NCI-H1417 treated with DMSO at 0.1 percent for 48 hours (cell line): ENCODE data around the gene PABPN1L.

Source experiments
- DNase-seq: peaks from one replicate; lab custom pipeline; 2025; lab: John Stamatoyannopoulos, UW

The PABPN1L gene

GRCh38 chr16:88883117-88883895, 16.8 kb upstream of the PABPN1L start:
- DNase-seq = no peak

- no peak for DNase-seq
These were observed 16.0 kb upstream of the PABPN1L start for GRCh38 chr16:88882358-88883030.

DNA sequence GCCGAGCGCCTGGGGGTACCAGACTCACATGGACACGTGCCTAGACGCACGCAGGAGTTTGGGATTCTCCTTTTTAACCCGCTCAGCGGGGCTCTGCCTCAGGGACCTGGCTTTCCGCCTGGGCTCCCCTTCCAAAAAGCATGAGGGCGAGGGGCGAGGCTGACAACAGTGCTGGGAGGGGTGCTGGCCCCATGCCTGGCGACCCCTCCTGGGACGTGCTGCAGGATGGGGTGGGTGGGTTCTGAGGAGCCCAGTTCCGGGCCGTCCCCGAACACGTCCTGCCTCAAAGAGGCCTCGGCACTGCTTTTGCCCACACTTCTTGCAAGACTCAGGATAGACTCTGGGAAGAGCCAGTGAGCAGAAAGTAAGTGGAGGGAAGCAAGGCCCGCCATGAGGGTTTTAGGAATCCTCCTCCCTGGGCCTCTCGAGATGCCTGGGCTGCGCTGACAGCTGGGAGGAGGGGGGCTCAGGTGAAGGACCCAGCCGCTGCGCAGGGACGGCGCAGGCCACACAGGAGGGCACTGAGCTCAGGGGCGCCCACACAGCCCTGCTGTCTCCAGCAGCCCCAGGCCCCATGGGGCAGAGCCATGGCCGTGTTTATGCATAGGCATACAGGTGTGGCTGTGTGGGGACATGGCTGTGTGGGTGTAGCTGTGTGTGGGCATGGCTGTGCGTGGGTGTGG, 15.4 kb upstream of the PABPN1L start:
- DNase-seq = no peak

DNA sequence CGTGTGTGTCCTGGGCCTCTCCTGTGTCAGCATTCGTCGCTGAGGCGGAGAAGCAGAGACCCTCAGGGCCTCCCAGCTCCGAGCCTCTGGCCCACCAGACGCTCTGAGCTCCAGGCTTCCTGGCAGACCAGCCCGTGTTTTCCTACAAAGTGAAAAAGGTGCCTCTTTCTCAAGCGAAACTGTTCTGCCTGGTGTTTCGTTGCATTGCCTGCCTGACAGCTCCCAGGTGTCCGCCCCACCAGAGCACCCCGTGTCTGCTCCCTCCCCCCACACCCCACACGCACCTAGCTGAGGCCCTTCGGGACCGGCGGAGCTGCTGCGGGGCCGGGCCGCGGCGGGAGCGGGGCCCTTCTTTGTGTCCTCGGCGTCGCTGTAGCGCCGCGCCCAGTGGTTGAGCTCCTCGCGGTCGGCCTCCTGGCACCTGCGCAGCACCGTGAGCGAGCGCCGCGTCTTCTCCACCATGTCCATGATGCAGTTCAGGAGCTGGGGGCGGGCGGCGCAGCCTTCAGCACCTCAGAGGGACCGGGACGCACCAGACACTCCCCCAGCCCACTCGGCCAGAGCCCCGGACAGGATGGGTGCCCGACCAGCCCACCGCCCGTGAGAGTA, 14.7 kb upstream of the PABPN1L start:
- DNase-seq = no peak

DNA sequence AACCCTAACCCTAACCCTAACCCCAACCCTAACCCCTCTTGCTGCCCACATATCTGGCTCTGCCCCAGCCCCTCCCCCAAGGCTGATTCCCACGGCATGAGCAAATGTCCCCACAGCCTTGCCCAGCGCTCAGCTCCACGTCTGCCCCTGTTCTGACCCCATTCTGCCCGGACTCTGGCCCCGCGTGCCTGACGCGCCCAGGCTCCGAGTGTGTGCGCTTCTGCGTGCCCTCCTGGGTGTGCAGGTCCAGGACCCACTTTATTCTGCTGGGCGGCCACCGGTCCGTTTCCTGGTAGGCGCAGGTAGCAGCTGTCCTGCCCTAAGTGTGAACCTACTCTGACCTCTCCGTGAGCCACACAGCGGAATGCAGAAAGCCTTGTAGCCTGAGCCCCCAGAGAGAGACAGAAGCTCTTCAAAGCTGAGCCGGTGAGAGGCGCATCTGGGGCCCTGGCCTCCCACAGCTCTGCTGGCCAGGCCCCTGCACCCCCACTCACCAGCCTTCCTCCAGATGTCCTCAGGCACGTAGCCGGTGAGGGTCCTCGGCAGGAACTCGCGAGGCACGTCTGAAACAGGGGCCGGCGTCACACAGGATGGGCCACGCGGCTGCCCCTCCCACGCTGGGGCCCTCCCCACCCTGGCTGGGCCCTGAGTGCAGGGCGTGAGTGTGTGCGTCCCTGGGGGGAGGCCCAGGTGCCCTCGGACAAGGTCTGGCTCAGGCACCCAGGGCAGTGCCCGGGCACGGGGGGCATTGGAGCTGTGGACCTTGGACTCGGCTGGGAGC, 14.0 kb upstream of the PABPN1L start:
- DNase-seq = no peak

- DNase-seq = no peak
These were observed 13.3 kb upstream of the PABPN1L start for GRCh38 chr16:88879788-88880055.

- no peak for DNase-seq
These were observed 12.7 kb upstream of the PABPN1L start for GRCh38 chr16:88878967-88879787.

GRCh38 chr16:88878356-88878755, 11.9 kb upstream of the PABPN1L start:
- no peak for DNase-seq

DNA sequence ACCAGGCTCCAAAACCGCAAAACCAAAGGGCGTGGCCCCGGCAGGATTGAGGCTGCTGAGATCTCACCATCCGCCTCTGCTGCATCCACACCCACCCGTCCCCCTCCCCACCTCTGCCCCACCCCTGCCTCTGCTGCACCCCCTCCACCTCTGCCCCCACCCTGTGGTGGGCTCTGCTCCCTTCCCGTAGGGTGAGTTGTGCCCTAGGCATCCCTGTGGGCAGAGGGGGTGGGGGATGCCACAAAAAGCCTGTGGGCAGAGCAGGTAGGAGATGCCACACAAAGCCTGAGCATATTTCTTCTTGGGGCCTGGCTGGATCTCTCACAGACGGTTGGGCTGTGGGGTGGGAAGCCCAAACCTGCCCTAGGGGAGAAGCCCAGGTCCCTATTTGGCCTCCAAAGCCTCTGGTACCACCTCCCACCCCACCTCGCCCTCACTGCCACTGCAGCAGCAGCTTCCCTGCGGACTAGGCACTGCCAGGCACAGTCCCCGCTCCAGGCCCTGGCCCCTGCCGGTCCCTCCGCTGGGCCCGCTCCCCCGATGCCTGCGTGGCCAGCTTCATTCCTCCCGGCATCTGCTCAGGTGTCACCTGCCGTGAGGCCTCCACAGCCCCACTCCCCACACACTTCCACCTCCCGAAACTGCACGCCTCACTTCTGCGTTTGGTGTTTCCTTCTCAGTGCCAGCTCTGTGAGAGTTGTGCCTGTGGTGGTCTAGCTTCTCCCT, 11.3 kb upstream of the PABPN1L start:
- DNase-seq = no peak

DNA sequence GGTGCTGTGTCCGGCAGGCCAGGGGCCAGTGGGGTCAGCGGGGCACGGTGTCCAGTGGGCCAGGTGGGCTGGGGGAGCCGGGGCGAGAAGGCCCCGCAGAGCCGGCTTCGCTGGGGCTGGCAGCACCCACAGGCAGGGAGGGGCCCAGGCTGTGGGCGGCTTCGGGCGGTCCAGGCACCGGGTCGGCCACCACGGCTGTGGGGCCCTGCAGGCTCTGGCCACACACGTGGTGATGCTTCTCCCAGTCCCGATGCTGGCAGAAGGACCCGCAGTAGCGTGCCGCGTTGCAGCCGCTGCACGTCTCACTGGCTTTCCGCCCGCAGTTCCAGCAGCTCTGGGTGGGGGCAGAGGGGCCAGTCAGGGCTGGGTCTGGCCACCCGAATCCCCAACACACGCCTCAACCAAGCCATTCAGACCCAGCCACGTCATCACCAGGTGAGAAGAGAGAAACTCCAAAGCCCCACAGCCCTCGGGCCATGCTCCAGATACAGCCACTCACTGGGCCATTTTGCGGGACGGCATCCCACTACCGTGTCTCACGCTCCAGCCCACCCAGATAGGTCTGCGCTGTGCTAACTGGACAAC, 10.6 kb upstream of the PABPN1L start:
- DNase-seq = no peak

GRCh38 chr16:88875703-88876234, 9.3 kb upstream of the PABPN1L start:
- no peak for DNase-seq

DNA sequence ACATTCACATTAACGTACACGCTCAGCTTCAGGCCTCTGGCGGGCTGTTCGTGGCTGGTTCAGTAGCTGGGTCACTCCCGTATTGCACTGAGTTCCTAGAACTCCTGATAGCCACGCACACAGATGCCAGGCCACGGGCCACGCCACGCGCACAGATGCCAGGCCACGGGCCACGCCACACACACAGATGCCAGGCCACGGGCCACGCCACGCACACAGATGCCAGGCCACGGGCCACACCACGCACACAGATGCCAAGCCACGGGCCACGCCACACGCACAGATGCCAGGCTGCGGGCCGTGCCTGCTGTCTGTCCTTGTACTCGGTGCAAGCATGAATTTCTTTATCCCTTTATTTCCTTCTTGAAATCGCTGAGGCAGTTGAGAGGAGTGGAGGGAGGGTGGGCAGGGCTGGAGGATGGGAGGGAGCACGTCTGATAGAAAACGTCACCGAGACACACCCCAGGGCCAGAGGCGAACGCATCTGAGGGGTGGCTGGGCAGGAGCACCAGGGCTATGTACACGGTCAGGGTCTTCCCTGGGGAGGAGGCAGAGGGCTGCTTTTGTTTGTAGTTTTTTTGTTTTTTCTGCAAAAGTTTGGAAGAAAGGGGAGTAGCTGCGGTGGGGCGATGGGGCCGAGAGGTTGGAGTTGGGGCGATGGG, 8.6 kb upstream of the PABPN1L start:
- no peak for DNase-seq

DNA sequence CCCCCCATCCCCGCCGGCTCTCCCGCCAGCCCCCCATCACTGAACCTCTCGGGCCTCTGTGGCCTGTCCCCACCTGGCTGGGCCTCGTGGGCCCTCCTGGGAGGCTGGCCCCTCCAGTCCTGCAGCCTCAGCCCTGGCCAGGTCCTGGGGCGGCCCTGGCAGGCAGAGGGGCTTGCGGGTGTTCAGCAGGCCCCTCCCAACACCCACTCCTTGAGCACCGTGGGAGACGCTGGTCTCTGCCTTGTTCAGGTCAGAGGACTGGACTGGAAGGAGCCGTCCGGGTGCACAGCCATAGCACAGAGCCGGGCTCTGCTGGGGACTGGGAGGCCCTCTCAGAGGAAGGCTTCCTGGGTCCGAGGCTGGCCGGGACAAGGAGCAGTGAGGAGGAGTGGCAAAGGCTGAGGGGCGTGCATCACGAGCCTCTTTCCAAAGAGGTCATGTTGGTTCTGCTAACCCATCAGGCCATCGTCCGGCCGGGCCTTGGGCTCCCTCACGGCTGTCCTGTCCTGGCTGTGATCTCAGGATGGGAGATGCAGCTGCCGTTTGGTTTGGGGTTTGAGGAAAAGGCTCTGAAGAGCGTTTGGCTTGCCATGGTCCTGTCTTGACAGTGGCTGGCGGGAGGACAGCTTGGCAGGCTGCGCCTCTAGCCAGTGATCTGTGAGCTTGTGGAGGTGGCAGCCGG, 6.3 kb upstream of the PABPN1L start:
- DNase-seq = no peak

GRCh38 chr16:88871730-88872416, 5.4 kb upstream of the PABPN1L start:
- DNase-seq = no peak

DNA sequence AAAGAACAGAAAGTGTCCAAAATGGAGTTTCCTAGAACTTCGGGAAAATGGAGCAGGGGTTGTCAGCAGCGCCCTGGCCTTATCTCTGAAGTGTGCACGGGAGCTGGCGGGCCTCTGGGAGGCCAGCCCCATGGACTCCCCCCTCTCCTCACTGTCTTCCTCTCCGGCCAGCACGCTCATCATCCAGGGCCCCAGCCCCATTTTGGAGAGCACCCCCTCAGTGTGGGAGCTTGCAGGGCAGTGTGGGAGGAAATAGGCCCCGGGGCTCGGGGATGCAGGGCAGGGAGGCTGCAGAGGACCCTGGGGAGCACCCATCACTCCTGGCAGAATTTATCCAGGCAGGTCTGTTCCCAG, 4.9 kb upstream of the PABPN1L start:
- no peak for DNase-seq

GRCh38 chr16:88870608-88871348, 4.3 kb upstream of the PABPN1L start:
- no peak for DNase-seq

DNA sequence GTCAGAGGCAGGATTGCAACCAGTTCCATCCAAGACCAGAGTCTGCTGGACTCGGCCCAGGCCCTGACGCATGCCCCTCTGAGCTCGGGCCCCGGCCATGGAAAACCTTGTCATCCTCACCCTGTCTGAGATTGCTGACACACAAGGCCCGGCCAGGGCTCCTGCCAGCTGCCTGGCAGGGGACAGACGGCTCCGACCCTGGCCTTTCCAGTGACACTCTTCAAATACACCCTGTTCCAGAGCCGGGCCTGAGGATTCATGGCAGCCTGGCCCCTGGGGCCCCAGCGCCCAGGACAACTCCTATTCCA, 3.2 kb upstream of the PABPN1L start:
- no peak for DNase-seq
